PFSK-1 (cell line): Measurements from ENCODE around the gene NTN1. TPM values are rescaled to one million over a fixed set of nuclear protein-coding genes. Genes with fewer than 3 reads are reported as not detected.

Source experiments
- FOXP2 ChIP-seq: optimal IDR thresholded peaks from 2 replicates; pipeline ENCODE3; 2011; ENCODE audit warnings: borderline replicate concordance, control low read depth, inconsistent platforms; ENCODE audit not compliant: insufficient read depth; ENCODE audit errors: extremely low read length, extremely low read depth
- POLR2AphosphoS5 ChIP-seq: IDR thresholded peaks from 2 replicates; pipeline ENCODE4 v1.6.1; 2012; ENCODE audit warnings: low read depth, mild to moderate bottlenecking, control low read depth, low read length, moderate library complexity
- REST ChIP-seq, 2 experiments: IDR thresholded peaks; 2 replicates each; pipeline versions ENCODE4 v1.6.1 to v1.8.0; 2011 to 2012; ENCODE audit warnings: low read depth in 2 of 2, low read length in 2 of 2, control low read depth in 1 of 2, inconsistent platforms in 1 of 2, mild to moderate bottlenecking in 1 of 2, moderate library complexity in 1 of 2; ENCODE audit not compliant: insufficient read depth in 1 of 2
- SIN3A ChIP-seq: IDR thresholded peaks from 2 replicates; pipeline ENCODE4 v1.6.1; 2012; ENCODE audit warnings: mild to moderate bottlenecking, low read length, moderate library complexity, borderline replicate concordance; ENCODE audit not compliant: insufficient read depth
- TAF1 ChIP-seq: IDR thresholded peaks from 2 replicates; pipeline ENCODE4 v1.6.1; 2012; ENCODE audit warnings: low read length, control low read depth, borderline replicate concordance; ENCODE audit not compliant: insufficient read depth
- polyA plus RNA-seq: library from polyadenylated mRNA; unstranded; fragments of >200 nt; gene quantifications from one replicate; pipeline ENCODE4 v1.2.1, GENCODE V29; 2012; ENCODE audit warnings: low read depth, missing spikeins; ENCODE audit not compliant: insufficient read length

The NTN1 gene
- polyA plus RNA-seq, result 0.15 TPM

DNA sequence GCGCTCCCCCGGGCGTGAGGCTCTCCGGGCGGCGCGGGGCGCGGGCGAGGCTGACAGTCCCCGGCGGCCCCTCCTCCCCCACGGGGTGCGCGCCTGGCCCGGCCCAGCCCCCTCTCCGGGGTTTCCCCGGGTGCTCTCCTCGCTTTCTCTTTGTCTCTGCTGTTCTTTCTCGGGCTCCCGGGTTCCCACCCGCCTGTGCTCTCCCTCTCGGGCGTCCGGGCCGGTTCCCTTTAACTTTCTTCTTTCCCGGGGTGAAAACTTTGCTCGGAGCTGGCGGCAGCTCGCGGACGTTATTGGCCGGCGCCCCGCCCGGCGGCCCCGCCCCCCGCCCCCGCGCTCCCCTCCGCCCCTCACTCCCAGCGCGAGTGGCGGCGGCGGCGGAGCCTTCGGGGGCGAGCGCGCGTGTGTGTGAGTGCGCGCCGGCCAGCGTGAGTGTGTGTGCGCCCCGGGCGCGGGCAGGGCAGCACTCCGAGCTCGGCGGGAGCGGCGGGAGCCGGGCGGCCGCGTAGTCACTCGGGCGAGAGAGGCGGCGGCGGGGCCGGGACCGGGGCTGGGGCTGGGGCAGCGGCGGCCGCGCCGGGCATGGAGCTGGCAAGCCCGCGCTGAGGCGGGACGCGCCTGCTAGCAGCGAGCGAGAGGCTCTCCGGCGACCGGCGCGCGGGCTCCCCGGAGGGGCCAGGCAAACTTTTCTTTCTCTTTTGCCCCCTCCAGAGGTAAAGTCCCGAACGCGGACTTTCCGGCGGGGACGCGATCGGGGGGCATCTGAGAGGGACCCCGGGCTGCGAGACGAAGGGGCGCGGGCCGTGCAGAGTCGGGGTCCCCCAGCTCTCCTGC lies at the start of gene NTN1:
TSS of gene NTN1 (plus strand) at position 353 of the 834 bp plus-strand sequence. CDS start 864 bp downstream, outside the sequence.
- TF ChIP-seq REST (IDR thresholded peaks at IDR 0.05; ENCODE audit: insufficient read depth in 1 of 2, low read depth in 2 of 2, low read length in 2 of 2) (no peak), TAF1 (no peak), SIN3A (no peak), POLR2AphosphoS5 (no peak), FOXP2 (no peak)

DNA sequence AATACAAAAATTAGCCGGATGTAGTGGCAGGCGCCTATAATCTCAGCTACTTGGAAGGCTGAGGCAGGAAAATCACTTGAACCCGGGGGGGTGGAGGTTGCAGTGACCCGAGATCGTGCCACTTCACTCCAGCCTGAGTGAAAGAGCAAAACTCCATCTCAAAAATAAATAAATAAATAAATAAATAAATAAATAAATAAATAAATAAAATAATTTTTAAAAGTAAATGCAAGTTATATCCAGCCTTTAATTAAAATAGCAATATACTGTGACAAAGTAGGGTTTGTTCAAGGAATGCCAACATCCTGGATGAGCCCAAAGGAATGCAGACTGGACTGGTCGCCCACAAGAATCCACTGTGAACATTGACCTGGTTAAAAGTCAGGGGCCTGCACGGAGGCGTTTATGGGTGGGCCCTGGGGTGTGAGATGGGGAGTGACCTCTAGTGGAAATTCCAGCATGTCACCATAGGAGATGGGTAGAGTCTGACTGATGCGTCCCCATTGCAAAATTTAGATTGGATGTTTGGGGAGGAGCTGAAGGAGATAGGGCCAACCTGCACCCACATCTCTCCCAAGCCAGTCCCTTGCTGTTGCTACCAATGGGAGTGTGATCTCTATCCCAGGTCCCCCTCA lies 46.1 kb upstream of the NTN1 start:
- TF ChIP-seq FOXP2 (no peak), POLR2AphosphoS5 (no peak), TAF1 (no peak), REST (IDR thresholded peaks at IDR 0.05; ENCODE audit: insufficient read depth in 1 of 2, low read depth in 2 of 2, low read length in 2 of 2) (no peak)

GRCh38 chr17:8976638-8977037 lies 44.7 kb upstream of the NTN1 start:
- no peak for TF ChIP-seq SIN3A

DNA sequence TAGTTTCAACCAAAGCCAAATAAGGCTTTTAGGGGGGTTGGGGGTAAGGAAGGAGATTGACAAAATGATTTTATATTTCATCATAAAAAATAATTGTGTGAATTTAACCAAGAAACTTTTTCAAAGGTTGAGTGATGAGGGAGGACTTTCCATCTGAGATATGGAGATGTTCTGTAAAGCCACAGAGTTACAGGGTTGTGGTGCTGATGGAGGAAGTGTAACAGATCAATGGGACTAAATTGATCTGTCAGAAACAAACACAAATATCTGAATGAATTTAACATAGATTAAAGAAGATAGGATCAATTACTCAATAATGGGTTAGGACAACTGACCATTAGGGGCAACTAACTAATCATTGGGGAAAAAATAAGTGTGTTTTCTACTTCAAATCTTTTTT lies 41.6 kb upstream of the NTN1 start:
- no peak for TF ChIP-seq REST (IDR thresholded peaks at IDR 0.05; ENCODE audit: insufficient read depth in 1 of 2, low read depth in 2 of 2, low read length in 2 of 2)
- TF ChIP-seq SIN3A, result no peak
- TF ChIP-seq TAF1, result no peak
- TF ChIP-seq POLR2AphosphoS5, result no peak
- no peak for TF ChIP-seq FOXP2

DNA sequence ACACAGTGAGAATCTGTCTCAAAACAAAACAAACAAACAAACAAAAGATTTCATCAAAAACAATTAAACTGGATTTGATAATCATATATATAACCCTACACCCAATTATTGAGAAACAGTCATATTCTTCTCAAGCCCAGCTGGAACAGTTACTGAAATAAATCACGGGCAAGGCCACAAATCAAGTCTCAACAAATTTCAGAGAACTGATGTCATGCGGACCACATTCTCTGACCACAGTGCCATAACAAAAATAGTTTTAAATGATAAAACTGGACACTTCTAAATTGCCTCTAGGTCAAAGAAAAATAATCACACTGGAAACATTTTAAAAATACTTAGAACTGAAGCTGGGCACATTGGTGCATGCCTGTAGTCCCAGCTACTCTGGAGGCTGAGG lies 39.9 kb upstream of the NTN1 start:
- TF ChIP-seq SIN3A, result no peak
- no peak for TF ChIP-seq TAF1
- TF ChIP-seq POLR2AphosphoS5, result no peak
- TF ChIP-seq REST (IDR thresholded peaks at IDR 0.05; ENCODE audit: insufficient read depth in 1 of 2, low read depth in 2 of 2, low read length in 2 of 2), result no peak
- no peak for TF ChIP-seq FOXP2
